Tibial artery (tissue), 4 donors: ENCODE data around the gene CACUL1.

Experiments
- DNase-seq, 2 donors: peaks; one replicate each; pipeline ENCODE4 v3.0.0-alpha.2; 2019
- H3K27ac ChIP-seq, 2 donors: fragments of 200-600 bp; sonication (generic) in 1 of 2; 1 replicate in 1 of 2; 2 replicates in 1 of 2; pipeline ENCODE4 v1.5.1; 2018 to 2019; ENCODE audit warnings: mild to moderate bottlenecking in 1 of 2
- H3K27me3 ChIP-seq, 2 donors: fragments of 200-600 bp; sonication (generic) in 1 of 2; one replicate each; pipeline versions ENCODE4 v1.5.1 to v1.6.0; 2016 to 2019
- H3K36me3 ChIP-seq, 3 donors: fragments of 200-600 bp; sonication (generic) in 2 of 3; one replicate each; pipeline ENCODE4 v1.5.1; 2016 to 2019; ENCODE audit warnings: mild to moderate bottlenecking in 2 of 3
- H3K4me1 ChIP-seq, 4 donors: fragments of 200-600 bp; sonication (generic) in 2 of 4; 1 replicate in 3 of 4; 2 replicates in 1 of 4; pipeline ENCODE4 v1.5.1; 2016 to 2019
- H3K4me3 ChIP-seq, 2 donors: fragments of 200-600 bp; sonication (generic) in 1 of 2; 1 replicate in 1 of 2; 2 replicates in 1 of 2; pipeline ENCODE4 v1.5.1; 2018 to 2019; ENCODE audit warnings: mild to moderate bottlenecking in 2 of 2
- H3K9me3 ChIP-seq, 3 donors: fragments of 200-600 bp; sonication (generic) in 1 of 3; one replicate each; pipeline ENCODE4 v1.5.1; 2016 to 2019
- intact Hi-C: fragments of 100-400 bp; cut with DNase I; formaldehyde crosslinking; loops from one replicate; pipeline ENCODE4 v1.15.0; 2023; ENCODE audit warnings: low total_unique reads
- TF ChIP-seq, protein P1 (sequence below), 2 experiments: fragments of 200-600 bp in 1 of 2; fragments of 450-650 bp in 1 of 2; IDR thresholded peaks; one replicate each; pipeline ENCODE4 v1.5.1; 2017 to 2019; ENCODE audit warnings: antibody characterized with exemption in 2 of 2, mild to moderate bottlenecking in 1 of 2, moderate library complexity in 1 of 2

CACUL1 gene

DNA sequence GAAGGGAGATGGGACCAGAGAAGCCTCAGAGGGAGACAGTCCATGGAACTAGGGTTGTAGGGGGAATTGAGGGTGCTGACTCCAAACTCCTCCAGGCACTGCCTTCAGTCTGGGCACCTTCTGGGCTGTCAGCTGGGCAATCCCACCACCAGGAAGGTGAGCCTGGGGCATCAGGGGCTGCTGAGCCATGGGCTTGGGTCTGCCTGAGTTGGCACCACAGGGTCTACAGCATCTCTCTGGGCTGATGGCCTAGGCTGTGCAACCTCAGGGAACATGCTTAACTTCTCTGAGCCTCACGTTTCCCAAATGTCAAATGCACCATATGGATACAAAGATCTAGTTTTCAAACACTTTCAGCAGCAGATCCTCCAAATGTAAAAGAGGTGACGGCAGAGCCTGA lies 112.5 kb downstream of the CACUL1 start:
- intact Hi-C loops: no loop called here
- Histone ChIP-seq H3K4me1 (no peaks in the 10 kb centered on the region), H3K27me3 (peaks cover 0 to 6% of the 10 kb centered on the region in 2 donors), H3K27ac (no peak overlapping the region), H3K9me3 (peaks cover 0 to 4% (median 0%) of the 10 kb centered on the region in 3 donors), H3K4me3 (no peak overlapping the region), H3K36me3 (no peaks in the 10 kb centered on the region)
- no peak for DNase-seq
- TF ChIP-seq, protein P1, sequence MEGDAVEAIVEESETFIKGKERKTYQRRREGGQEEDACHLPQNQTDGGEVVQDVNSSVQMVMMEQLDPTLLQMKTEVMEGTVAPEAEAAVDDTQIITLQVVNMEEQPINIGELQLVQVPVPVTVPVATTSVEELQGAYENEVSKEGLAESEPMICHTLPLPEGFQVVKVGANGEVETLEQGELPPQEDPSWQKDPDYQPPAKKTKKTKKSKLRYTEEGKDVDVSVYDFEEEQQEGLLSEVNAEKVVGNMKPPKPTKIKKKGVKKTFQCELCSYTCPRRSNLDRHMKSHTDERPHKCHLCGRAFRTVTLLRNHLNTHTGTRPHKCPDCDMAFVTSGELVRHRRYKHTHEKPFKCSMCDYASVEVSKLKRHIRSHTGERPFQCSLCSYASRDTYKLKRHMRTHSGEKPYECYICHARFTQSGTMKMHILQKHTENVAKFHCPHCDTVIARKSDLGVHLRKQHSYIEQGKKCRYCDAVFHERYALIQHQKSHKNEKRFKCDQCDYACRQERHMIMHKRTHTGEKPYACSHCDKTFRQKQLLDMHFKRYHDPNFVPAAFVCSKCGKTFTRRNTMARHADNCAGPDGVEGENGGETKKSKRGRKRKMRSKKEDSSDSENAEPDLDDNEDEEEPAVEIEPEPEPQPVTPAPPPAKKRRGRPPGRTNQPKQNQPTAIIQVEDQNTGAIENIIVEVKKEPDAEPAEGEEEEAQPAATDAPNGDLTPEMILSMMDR (IDR thresholded peaks at IDR 0.05): no peak

DNA sequence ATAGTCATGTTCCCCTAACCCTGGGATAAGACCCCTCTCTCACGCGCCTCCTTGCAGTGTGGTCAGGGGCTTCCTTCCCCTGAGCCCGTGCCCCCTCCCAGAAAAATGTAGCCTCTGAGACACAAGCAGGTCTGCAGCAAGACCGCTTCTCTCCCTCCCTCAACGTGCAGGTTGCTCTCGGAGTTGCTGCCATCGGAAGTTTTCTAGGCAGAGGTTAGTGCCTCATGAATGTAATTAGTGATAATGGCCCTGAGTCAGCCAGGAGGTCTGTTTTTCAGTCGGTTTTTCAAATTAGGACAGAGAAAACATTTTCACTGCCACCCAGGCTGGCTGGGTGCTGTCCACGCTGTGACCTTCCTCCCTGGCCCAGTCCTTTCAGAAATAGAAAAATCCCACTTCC lies 116.1 kb downstream of the CACUL1 start:
- Histone ChIP-seq H3K4me1 (no peaks in the 10 kb centered on the region), H3K27ac (no peak overlapping the region), H3K27me3 (peaks cover 0 to 6% of the 10 kb centered on the region in 2 donors), H3K9me3 (peaks cover 0 to 10% (median 0%) of the 10 kb centered on the region in 3 donors), H3K4me3 (no peak overlapping the region), H3K36me3 (no peaks in the 10 kb centered on the region)
- intact Hi-C loops: no loop called here
- no peak for DNase-seq
- TF ChIP-seq, protein P1 (IDR thresholded peaks at IDR 0.05): no peak

DNA sequence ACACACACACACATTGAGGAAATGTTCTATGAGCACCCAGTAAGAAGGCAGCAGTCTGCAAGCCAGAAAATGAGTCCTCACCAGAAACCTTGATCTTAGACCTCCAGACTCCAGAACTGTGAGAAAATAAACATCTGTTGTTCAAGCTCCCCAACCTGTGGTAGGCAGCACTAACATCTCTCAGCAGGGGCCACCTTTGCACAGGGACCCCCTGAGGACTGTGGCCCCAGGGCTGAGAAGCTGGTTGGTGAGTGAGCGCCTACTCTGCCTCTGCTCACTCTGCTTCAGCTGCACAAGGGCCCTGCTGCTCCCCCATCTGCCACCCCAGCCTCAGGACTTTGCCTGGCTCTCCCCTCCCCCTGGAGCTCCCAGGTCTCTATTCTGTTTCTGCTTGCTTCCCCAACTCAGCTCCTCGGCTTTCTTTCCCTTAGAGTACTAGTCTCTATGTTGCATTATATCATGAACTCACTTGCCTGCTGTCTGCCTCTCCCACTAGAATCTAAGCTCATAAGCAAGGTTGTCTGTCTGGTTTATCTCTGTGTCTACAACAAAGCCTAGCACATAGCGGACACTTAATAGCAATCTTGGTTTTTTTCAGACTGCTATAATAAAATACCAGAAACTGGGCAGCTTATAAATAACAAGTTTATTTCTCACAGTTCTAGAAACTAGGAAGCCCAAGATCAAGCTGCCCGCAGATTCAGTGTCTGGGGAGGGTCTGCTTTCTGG lies 118.9 kb downstream of the CACUL1 start:
- H3K36me3 ChIP-seq: no peaks in the 10 kb centered on the region
- H3K4me1 ChIP-seq: no peaks in the 10 kb centered on the region
- TF ChIP-seq, protein P1 (IDR thresholded peaks at IDR 0.05): no peak
- no peak for DNase-seq
- intact Hi-C loops: no loop called here
- peaks cover 0 to under 1% of the 10 kb centered on the region in 2 donors for H3K27me3 ChIP-seq
- H3K9me3 ChIP-seq: peaks cover 0 to 6% (median 0%) of the 10 kb centered on the region in 3 donors
- no peak overlapping the region for H3K27ac ChIP-seq
- no peak overlapping the region for H3K4me3 ChIP-seq

DNA sequence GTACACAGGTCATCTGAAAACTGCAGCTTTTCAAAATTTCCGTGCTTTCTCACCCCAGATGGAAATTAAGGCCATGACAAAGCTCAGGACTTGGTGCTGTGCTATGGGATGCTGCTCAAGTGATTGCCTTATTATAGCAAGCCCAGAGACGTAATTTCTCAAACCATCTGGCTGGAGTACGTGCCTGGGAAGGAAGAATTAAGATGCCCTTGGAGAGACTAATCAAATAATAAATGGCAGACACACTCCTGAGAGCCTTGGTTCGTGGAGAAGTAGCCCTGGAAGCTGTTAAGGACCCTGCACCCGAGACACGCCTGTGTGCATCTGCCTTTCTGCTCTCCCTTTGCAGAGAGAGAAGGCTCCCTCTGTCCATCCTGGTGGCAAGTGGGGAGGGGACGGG lies 121.0 kb downstream of the CACUL1 start:
- Histone ChIP-seq H3K4me1 (peaks cover 0 to 11% (median 2%) of the 10 kb centered on the region in 4 donors), H3K36me3 (no peaks in the 10 kb centered on the region), H3K27ac (no peak overlapping the region), H3K4me3 (no peak overlapping the region), H3K27me3 (no peaks in the 10 kb centered on the region), H3K9me3 (peaks cover 0 to 6% (median 0%) of the 10 kb centered on the region in 3 donors)
- intact Hi-C loops: no loop called here
- TF ChIP-seq, protein P1 (IDR thresholded peaks at IDR 0.05): no peak
- DNase-seq: no peak

DNA sequence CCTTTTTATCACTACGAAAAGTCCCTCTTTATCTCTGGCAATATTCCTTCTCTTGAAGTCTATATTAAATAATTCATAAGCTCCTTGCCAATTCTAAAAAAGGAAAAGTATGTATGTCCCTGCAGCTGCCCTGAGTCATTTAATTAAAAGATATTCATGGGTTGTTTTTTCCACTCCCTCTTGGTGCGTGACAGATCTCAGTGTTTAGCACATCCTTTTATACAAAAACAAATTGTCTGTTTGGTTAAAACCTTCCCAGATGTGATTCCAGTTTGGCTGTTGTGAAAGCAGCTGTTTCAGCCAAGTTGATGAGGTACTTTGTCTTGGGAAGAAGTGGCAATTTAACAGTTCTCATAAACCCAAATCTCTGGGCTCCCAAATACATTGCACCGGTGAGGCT lies 125.6 kb downstream of the CACUL1 start:
- Histone ChIP-seq H3K4me3 (no peak overlapping the region), H3K27ac (no peak overlapping the region), H3K4me1 (peaks cover 0 to 14% (median 2%) of the 10 kb centered on the region in 4 donors), H3K36me3 (no peaks in the 10 kb centered on the region), H3K27me3 (peaks cover 0 to 4% of the 10 kb centered on the region in 2 donors), H3K9me3 (no peaks in the 10 kb centered on the region)
- intact Hi-C loops: no loop called here
- no peak for DNase-seq
- TF ChIP-seq, protein P1 (IDR thresholded peaks at IDR 0.05): no peak
